Progenitor cell of endocrine pancreas (in vitro differentiated cells): ENCODE data around the gene TEAD1. TPM values are rescaled to one million over a fixed set of nuclear protein-coding genes. Genes with fewer than 3 reads are reported as not detected.

Experiments used
- DNase-seq: peaks from one replicate; pipeline ENCODE4 v3.0.0; 2021; ENCODE audit warnings: low spot score; ENCODE audit not compliant: unreplicated experiment
- H3K27ac Mint-ChIP-seq: 2 replicates; pipeline ENCODE4 v1.8.0; 2021; ENCODE audit warnings: mild to moderate bottlenecking, moderate library complexity, mixed read lengths
- H3K27me3 Mint-ChIP-seq: 2 replicates; pipeline ENCODE4 v1.8.0; 2021; ENCODE audit warnings: mixed read lengths
- H3K36me3 Mint-ChIP-seq: 2 replicates; pipeline ENCODE4 v1.8.0; 2022; ENCODE audit warnings: mixed read lengths; ENCODE audit not compliant: insufficient read depth
- H3K4me1 Mint-ChIP-seq: 2 replicates; pipeline ENCODE4 v1.8.0; 2021; ENCODE audit warnings: low read depth, mixed read lengths
- H3K4me3 Mint-ChIP-seq: 2 replicates; pipeline ENCODE4 v1.8.0; 2021; ENCODE audit warnings: low read depth, mild to moderate bottlenecking, moderate library complexity, mixed read lengths
- H3K9me3 Mint-ChIP-seq: 2 replicates; pipeline ENCODE4 v1.8.0; 2021; ENCODE audit warnings: low read depth, mixed read lengths
- CTCF ChIP-seq: fragments of 200-600 bp; sonication (generic); IDR thresholded peaks from one replicate; pipeline ENCODE4 v1.5.0; 2021; ENCODE audit warnings: antibody characterized with exemption, mild to moderate bottlenecking; ENCODE audit not compliant: unreplicated experiment
- total RNA-seq: library from RNA; stranded (reverse); gene quantifications from 2 replicates; pipeline ENCODE4 v1.2.1, GENCODE V29; 2021

The TEAD1 gene
- total RNA-seq, 1 donor from 2014 or later = 92.4 TPM

- Mint-ChIP-seq H3K27ac (peak overlapping the region; percentile 49), H3K4me1 (peaks cover 51% of the 10 kb centered on the region), H3K9me3 (no peaks in the 10 kb centered on the region), H3K4me3 (no peak overlapping the region), H3K27me3 (no peaks in the 10 kb centered on the region), H3K36me3 (peaks cover 4% of the 10 kb centered on the region)
- TF ChIP-seq CTCF = no peak
- no peak for DNase-seq
These were observed 69.7 kb downstream of the TEAD1 start for GRCh38 chr11:12743834-12744449.

DNA sequence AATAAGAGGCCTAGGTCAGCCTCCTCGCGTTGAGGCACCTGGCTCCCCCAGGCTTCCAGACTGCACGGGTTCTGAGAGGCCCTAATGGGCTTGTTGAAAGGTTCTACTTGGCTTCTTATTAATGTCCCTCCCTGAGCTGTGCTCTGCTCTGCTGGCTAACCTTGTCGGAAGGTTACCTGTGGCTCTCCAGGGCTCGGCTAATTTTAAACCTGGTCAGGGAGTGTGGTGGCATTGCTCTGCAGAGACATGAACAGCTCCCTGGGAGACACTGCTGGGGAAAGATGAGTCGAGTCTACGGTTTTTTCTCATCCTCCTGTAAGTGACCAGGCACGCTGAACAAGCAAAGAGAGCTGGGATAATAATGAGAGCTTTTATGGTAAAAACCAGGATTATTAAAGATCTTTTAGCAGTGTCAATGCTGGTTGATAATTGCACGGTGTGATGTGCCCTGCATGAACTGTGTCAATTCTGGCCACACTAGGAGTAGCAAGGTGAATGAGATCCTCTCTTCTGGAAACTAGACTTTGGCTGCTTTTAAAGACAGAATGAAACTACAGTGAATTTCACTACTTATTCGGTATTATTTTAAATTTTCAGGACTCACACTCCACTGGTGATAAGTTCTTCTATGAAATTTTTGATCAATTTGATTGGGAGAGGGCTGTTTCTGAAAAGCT lies 70.7 kb downstream of the TEAD1 start:
- Mint-ChIP-seq H3K4me1 (peaks cover 53% of the 10 kb centered on the region), H3K36me3 (peaks cover 4% of the 10 kb centered on the region), H3K27ac (peak overlapping the region; percentile 93), H3K4me3 (no peak overlapping the region), H3K9me3 (no peaks in the 10 kb centered on the region), H3K27me3 (no peaks in the 10 kb centered on the region)
- TF ChIP-seq CTCF = no peak
- DNase-seq = no peak

- no peak for TF ChIP-seq CTCF
- no peaks in the 10 kb centered on the region for H3K27me3 Mint-ChIP-seq
- peak overlapping the region; percentile 30 for H3K4me3 Mint-ChIP-seq
- DNase-seq = no peak
- H3K4me1 Mint-ChIP-seq = peaks cover 61% of the 10 kb centered on the region
- H3K9me3 Mint-ChIP-seq = no peaks in the 10 kb centered on the region
- peaks cover 2% of the 10 kb centered on the region for H3K36me3 Mint-ChIP-seq
- peak overlapping the region; percentile 91 for H3K27ac Mint-ChIP-seq
These were observed 71.6 kb downstream of the TEAD1 start for GRCh38 chr11:12745787-12746186.

- H3K4me1 Mint-ChIP-seq = peaks cover 62% of the 10 kb centered on the region
- TF ChIP-seq CTCF = peak; percentile 36
These were observed 72.4 kb downstream of the TEAD1 start for GRCh38 chr11:12746593-12747097.

DNA sequence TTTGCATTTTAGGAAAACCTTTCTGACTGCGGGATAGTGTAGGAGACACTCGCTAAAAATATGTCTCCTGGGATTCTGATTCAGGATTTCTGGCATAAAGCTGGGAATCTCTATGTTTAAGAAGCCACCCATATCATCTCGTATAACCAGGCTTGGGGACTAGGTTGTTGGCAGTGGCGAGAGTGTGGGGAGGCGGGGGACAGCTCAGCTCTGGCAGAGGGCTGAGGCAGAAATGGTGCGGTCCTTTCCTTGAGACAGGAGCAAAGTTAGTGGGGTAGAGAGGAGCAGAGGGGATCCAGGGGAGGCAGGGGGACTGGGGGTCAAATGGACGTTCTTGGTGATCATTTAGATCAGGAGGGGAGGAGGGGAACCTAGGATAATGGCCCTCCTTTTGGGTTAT lies 74.3 kb downstream of the TEAD1 start:
- no peak for DNase-seq
- peak overlapping the region; percentile 70 for H3K27ac Mint-ChIP-seq
- no peaks in the 10 kb centered on the region for H3K36me3 Mint-ChIP-seq
- no peak overlapping the region for H3K4me3 Mint-ChIP-seq
- H3K27me3 Mint-ChIP-seq = no peaks in the 10 kb centered on the region
- H3K4me1 Mint-ChIP-seq = peaks cover 66% of the 10 kb centered on the region
- no peaks in the 10 kb centered on the region for H3K9me3 Mint-ChIP-seq
- TF ChIP-seq CTCF = no peak

More at GRCh38 chr11:12746593-12747097, 72.4 kb downstream of the TEAD1 start:
- peak; percentile 62 for DNase-seq
- Mint-ChIP-seq H3K27ac (peak overlapping the region; percentile 97), H3K27me3 (no peaks in the 10 kb centered on the region), H3K36me3 (no peaks in the 10 kb centered on the region), H3K4me3 (peak overlapping the region; percentile 26), H3K9me3 (no peaks in the 10 kb centered on the region)
